ENCODE data around the gene CPNE4.
"Not testable (repeated sequence)": the region's sequence is repeated elsewhere in the genome, so short reads cannot be mapped to it uniquely, and the experiment has no call there.

CPNE4 gene

GRCh38 chr3:131995891-131996290 lies 38.9 kb downstream of the CPNE4 start:
- WGBS, 2 experiments (ENCODE audit: insufficient coverage in 2 of 2), result 80% methylated on average over 1 of the region's 3 CpGs; no CpG with 5 or more reads in 1 of the 2 experiments
- no peaks in the 10 kb centered on the region for H3K9me3 ChIP-seq (ENCODE audit: control insufficient read depth, low read length)
- no peak overlapping the region for H3K4me3 ChIP-seq (ENCODE audit: extremely low read depth, insufficient read depth, low read length, poor library complexity, severe bottlenecking)
- H3K4me1 ChIP-seq (ENCODE audit: control insufficient read depth, insufficient read depth, low read length, poor library complexity, severe bottlenecking), result no peaks in the 10 kb centered on the region
- H3K36me3 ChIP-seq (ENCODE audit: control insufficient read depth, insufficient read depth, low read length), result no peaks in the 10 kb centered on the region
- no peak overlapping the region for H3K27ac ChIP-seq (ENCODE audit: low read depth, low read length, severe bottlenecking)

GRCh38 chr3:131989318-131989717 lies 45.5 kb downstream of the CPNE4 start:
- Histone ChIP-seq H3K27ac (ENCODE audit: low read depth, low read length, severe bottlenecking) (no peak overlapping the region), H3K4me1 (ENCODE audit: control insufficient read depth, insufficient read depth, low read length, poor library complexity, severe bottlenecking) (no peaks in the 10 kb centered on the region), H3K4me3 (ENCODE audit: extremely low read depth, insufficient read depth, low read length, poor library complexity, severe bottlenecking) (no peak overlapping the region), H3K36me3 (ENCODE audit: control insufficient read depth, insufficient read depth, low read length) (no peaks in the 10 kb centered on the region), H3K9me3 (ENCODE audit: control insufficient read depth, low read length) (no peaks in the 10 kb centered on the region)
- WGBS, 2 experiments (ENCODE audit: insufficient coverage in 2 of 2), result no CpG with 5 or more reads among the region's 3 CpGs

GRCh38 chr3:131988209-131988608 lies 46.6 kb downstream of the CPNE4 start:
- Histone ChIP-seq H3K36me3 (ENCODE audit: control insufficient read depth, insufficient read depth, low read length) (no peaks in the 10 kb centered on the region), H3K27ac (ENCODE audit: low read depth, low read length, severe bottlenecking) (no peak overlapping the region), H3K9me3 (ENCODE audit: control insufficient read depth, low read length) (no peaks in the 10 kb centered on the region), H3K4me3 (ENCODE audit: extremely low read depth, insufficient read depth, low read length, poor library complexity, severe bottlenecking) (no peak overlapping the region), H3K4me1 (ENCODE audit: control insufficient read depth, insufficient read depth, low read length, poor library complexity, severe bottlenecking) (no peaks in the 10 kb centered on the region)
- 82 to 89% methylated on average over 3 of the region's 3 CpGs for WGBS, 2 experiments (ENCODE audit: insufficient coverage in 2 of 2)

GRCh38 chr3:131983689-131984088 lies 51.1 kb downstream of the CPNE4 start:
- Histone ChIP-seq H3K27ac (ENCODE audit: low read depth, low read length, severe bottlenecking) (no peak overlapping the region), H3K36me3 (ENCODE audit: control insufficient read depth, insufficient read depth, low read length) (no peaks in the 10 kb centered on the region), H3K4me3 (ENCODE audit: extremely low read depth, insufficient read depth, low read length, poor library complexity, severe bottlenecking) (no peak overlapping the region), H3K9me3 (ENCODE audit: control insufficient read depth, low read length) (no peaks in the 10 kb centered on the region), H3K4me1 (ENCODE audit: control insufficient read depth, insufficient read depth, low read length, poor library complexity, severe bottlenecking) (no peaks in the 10 kb centered on the region)
- 100% methylated on average over 1 of the region's 1 CpG; no CpG with 5 or more reads in 1 of the 2 experiments for WGBS, 2 experiments (ENCODE audit: insufficient coverage in 2 of 2)

GRCh38 chr3:131981323-131981722 lies 53.5 kb downstream of the CPNE4 start:
- H3K9me3 ChIP-seq (ENCODE audit: control insufficient read depth, low read length), result no peaks in the 10 kb centered on the region
- H3K4me3 ChIP-seq (ENCODE audit: extremely low read depth, insufficient read depth, low read length, poor library complexity, severe bottlenecking), result no peak overlapping the region
- H3K27ac ChIP-seq (ENCODE audit: low read depth, low read length, severe bottlenecking), result no peak overlapping the region
- 100% methylated on average over 1 to 3 of the region's 7 CpGs for WGBS, 2 experiments (ENCODE audit: insufficient coverage in 2 of 2)
- no peaks in the 10 kb centered on the region for H3K36me3 ChIP-seq (ENCODE audit: control insufficient read depth, insufficient read depth, low read length)
- no peaks in the 10 kb centered on the region for H3K4me1 ChIP-seq (ENCODE audit: control insufficient read depth, insufficient read depth, low read length, poor library complexity, severe bottlenecking)

- no peaks in the 10 kb centered on the region for H3K9me3 ChIP-seq (ENCODE audit: control insufficient read depth, low read length)
- H3K4me1 ChIP-seq (ENCODE audit: control insufficient read depth, insufficient read depth, low read length, poor library complexity, severe bottlenecking), result peaks cover 11% of the 10 kb centered on the region
- 100% methylated on average over 1 of the region's 2 CpGs; no CpG with 5 or more reads in 1 of the 2 experiments for WGBS, 2 experiments (ENCODE audit: insufficient coverage in 2 of 2)
- no peaks in the 10 kb centered on the region for H3K36me3 ChIP-seq (ENCODE audit: control insufficient read depth, insufficient read depth, low read length)
- H3K4me3 ChIP-seq (ENCODE audit: extremely low read depth, insufficient read depth, low read length, poor library complexity, severe bottlenecking), result no peak overlapping the region
- H3K27ac ChIP-seq (ENCODE audit: low read depth, low read length, severe bottlenecking), result no peak overlapping the region
These were observed 58.4 kb downstream of the CPNE4 start for GRCh38 chr3:131976448-131976847.

GRCh38 chr3:131975047-131975446 lies 59.8 kb downstream of the CPNE4 start:
- no peak overlapping the region for H3K4me3 ChIP-seq (ENCODE audit: extremely low read depth, insufficient read depth, low read length, poor library complexity, severe bottlenecking)

GRCh38 chr3:131973731-131974130 lies 61.1 kb downstream of the CPNE4 start:
- Histone ChIP-seq H3K36me3 (ENCODE audit: control insufficient read depth, insufficient read depth, low read length) (no peaks in the 10 kb centered on the region), H3K9me3 (ENCODE audit: control insufficient read depth, low read length) (no peaks in the 10 kb centered on the region), H3K4me3 (ENCODE audit: extremely low read depth, insufficient read depth, low read length, poor library complexity, severe bottlenecking) (no peak overlapping the region), H3K4me1 (ENCODE audit: control insufficient read depth, insufficient read depth, low read length, poor library complexity, severe bottlenecking) (peaks cover 11% of the 10 kb centered on the region), H3K27ac (ENCODE audit: low read depth, low read length, severe bottlenecking) (peak overlapping the region; percentile 62)
- 55 to 65% methylated on average over 2 to 3 of the region's 4 CpGs for WGBS, 2 experiments (ENCODE audit: insufficient coverage in 2 of 2)

More at GRCh38 chr3:131975047-131975446, 59.8 kb downstream of the CPNE4 start:
- peak overlapping the region; percentile 43 for H3K27ac ChIP-seq (ENCODE audit: low read depth, low read length, severe bottlenecking)
- 80 to 84% methylated on average over 3 to 5 of the region's 6 CpGs for WGBS, 2 experiments (ENCODE audit: insufficient coverage in 2 of 2)
- H3K9me3 ChIP-seq (ENCODE audit: control insufficient read depth, low read length), result no peaks in the 10 kb centered on the region
- H3K4me1 ChIP-seq (ENCODE audit: control insufficient read depth, insufficient read depth, low read length, poor library complexity, severe bottlenecking), result peaks cover 11% of the 10 kb centered on the region
- no peaks in the 10 kb centered on the region for H3K36me3 ChIP-seq (ENCODE audit: control insufficient read depth, insufficient read depth, low read length)

GRCh38 chr3:131972550-131972949 lies 62.3 kb downstream of the CPNE4 start:
- 80 to 91% methylated on average over 1 to 4 of the region's 4 CpGs for WGBS, 2 experiments (ENCODE audit: insufficient coverage in 2 of 2)
- H3K36me3 ChIP-seq (ENCODE audit: control insufficient read depth, insufficient read depth, low read length), result no peaks in the 10 kb centered on the region
- peaks cover 11% of the 10 kb centered on the region for H3K4me1 ChIP-seq (ENCODE audit: control insufficient read depth, insufficient read depth, low read length, poor library complexity, severe bottlenecking)
- H3K27ac ChIP-seq (ENCODE audit: low read depth, low read length, severe bottlenecking), result no peak overlapping the region
- no peaks in the 10 kb centered on the region for H3K9me3 ChIP-seq (ENCODE audit: control insufficient read depth, low read length)
- H3K4me3 ChIP-seq (ENCODE audit: extremely low read depth, insufficient read depth, low read length, poor library complexity, severe bottlenecking), result no peak overlapping the region

- WGBS, 2 experiments (ENCODE audit: insufficient coverage in 2 of 2), result 83 to 100% methylated on average over 2 of the region's 3 CpGs
- Histone ChIP-seq H3K9me3 (ENCODE audit: control insufficient read depth, low read length) (no peaks in the 10 kb centered on the region), H3K36me3 (ENCODE audit: control insufficient read depth, insufficient read depth, low read length) (no peaks in the 10 kb centered on the region), H3K27ac (ENCODE audit: low read depth, low read length, severe bottlenecking) (no peak overlapping the region), H3K4me3 (ENCODE audit: extremely low read depth, insufficient read depth, low read length, poor library complexity, severe bottlenecking) (no peak overlapping the region), H3K4me1 (ENCODE audit: control insufficient read depth, insufficient read depth, low read length, poor library complexity, severe bottlenecking) (peaks cover 11% of the 10 kb centered on the region)
These were observed 62.7 kb downstream of the CPNE4 start for GRCh38 chr3:131972091-131972490.

GRCh38 chr3:131963442-131963841 lies 71.4 kb downstream of the CPNE4 start:
- not testable (repeated sequence) for H3K27ac ChIP-seq (ENCODE audit: low read depth, low read length, severe bottlenecking)
- WGBS, 2 experiments (ENCODE audit: insufficient coverage in 2 of 2), result 25 to 50% methylated on average over 6 to 7 of the region's 8 CpGs

More at GRCh38 chr3:131963442-131963841, 71.4 kb downstream of the CPNE4 start:
- H3K4me3 ChIP-seq (ENCODE audit: extremely low read depth, insufficient read depth, low read length, poor library complexity, severe bottlenecking); H3K36me3 ChIP-seq (ENCODE audit: control insufficient read depth, insufficient read depth, low read length); H3K4me1 ChIP-seq (ENCODE audit: control insufficient read depth, insufficient read depth, low read length, poor library complexity, severe bottlenecking); H3K9me3 ChIP-seq (ENCODE audit: control insufficient read depth, low read length): not testable (repeated sequence)
